Measurements from ENCODE around the gene ARFGAP2.

The ARFGAP2 gene

DNA sequence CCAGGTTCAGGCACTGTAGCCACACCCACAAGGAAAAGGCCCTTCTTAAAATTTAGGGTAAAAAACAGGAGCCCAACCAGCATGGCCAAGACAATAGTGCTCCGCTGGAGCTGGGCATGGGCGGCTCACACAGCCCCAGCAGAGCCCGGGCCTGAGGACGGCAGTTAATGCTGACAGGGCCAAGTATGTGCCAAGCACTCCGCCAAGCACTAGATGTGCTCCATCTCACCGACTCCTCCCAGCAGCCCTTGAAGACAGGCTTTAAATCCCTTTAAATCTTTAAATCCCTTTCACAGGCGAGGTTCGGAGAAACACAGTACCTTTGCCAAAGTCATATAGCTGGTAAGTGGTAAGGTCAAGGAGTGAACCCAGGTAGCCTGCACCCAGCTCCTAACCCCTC is 4.8 kb downstream of the ARFGAP2 start:
- DNase-seq: no peak

DNA sequence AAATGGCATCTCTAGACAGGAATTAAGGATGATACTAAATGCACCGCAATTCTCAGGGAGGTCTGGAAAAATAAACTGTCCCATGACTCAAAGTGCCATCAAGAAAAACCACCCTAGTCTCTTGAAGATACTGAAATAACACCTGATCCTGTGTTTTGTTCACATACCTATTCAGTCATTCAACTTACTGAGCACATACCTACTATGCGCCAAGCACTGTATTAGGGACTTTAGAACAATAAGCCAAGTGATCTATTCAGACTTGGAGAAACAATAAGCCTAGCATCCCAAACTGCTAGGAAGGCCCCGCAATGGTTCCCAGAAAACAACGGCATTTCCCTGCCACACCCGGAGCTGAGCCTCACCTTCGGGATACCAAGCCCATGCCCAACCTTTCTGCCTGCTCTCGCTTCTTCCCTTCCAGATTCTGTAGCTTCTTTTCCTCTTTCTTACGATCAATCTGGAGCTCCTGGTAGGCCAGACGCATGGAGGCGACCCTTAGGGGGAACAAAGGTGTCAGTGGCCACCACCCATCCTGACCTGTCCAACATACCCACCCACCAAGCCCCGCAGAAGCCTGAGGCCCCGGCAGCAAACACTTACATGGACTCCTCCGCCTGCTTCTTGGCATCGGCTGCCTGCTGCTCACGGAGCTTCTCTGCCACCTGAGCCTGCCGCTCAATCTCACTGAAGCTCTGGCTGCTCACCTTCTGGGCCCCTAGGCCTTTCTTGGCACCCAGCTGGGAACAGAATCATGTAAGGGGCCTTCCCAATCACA is 5.4 kb downstream of the ARFGAP2 start:
- DNase-seq: no peak

DNA sequence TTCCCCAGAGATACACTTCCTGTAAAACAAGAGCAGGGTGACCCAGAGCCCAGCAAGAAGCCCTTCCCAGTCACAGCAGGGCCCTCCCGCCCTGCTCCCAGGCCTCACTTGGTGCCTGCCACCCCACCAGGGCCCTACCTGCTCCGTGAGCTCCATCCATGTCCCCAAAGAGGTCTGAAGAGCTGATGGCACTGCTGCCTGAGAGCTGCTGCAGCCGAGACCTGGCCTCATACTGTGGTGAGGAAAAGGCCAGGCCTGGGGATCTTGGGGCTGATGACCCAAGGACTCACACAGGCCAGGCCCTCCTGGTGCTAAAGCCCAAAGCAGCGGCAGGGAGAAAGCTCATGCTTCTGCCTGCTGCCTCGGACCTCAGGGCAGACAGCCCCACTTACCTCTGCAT is 10.3 kb downstream of the ARFGAP2 start:
- no peak for DNase-seq

GRCh38 chr11:47165253-47165840 is 11.3 kb downstream of the ARFGAP2 start:
- peak in 3 of 56 donors; percentile 17 to 32 (median 26) for DNase-seq

- DNase-seq: no peak
Observed at GRCh38 chr11:47164321-47164720, 12.4 kb downstream of the ARFGAP2 start.

DNA sequence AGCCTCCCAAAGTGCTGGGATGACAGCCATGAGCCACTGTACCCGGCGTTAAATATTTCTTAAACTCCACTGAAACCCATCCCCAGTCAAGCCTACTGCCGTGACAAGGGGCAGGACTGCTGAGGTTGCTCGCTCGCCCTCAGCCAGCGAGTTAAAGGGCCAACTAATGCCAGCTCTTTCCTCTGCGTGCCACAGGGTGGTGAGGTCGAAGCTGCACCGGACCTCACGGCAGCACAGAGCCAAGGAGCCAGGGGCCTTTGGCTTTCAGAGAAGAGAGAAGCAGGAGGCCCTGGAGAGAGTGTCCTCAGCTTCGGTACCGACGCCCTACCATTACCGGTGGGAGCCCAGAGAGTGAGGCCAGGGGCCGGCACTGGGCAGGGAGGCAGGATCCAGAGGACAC is 12.8 kb downstream of the ARFGAP2 start:
- DNase-seq: no peak

DNA sequence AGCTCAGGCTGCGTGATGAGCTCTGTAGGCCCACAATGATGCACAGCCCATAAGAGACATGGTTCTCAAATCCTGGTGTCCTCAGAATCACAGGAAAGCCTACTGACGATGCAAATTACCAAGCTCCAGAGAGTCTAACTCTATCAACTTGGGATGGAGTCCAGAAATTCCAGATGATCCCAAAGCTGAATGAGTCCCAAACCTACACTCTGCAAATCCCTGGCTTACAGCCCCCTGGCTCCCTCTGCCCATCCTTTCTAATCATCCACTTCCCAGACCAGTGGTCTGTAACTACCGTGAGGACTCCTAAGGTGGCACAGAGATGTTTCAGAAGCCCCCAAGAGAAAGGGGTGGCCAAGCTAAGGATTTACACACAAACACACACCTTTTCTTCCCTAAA is 13.5 kb downstream of the ARFGAP2 start:
- DNase-seq: no peak

- DNase-seq: no peak
Observed at GRCh38 chr11:47162426-47162825, 14.3 kb downstream of the ARFGAP2 start.

DNA sequence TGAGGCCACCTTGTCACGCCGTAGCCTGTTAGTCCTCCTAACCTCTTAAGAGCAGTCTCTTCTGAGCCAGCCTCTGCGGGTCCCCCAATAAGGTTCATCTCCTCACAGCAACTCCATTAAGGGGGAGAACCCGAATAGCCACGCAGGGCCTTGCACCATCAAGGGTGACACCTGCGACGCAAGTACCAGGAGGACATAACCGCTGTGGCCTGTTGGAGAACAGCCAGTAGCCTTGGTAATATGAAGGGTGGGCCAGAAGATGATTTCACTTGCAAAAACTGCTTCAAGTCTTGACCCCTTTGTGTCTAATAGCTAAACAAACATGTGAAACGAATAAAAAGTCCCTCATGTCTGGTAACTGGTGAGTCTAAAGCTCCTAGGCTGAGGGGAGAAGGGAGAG is 14.8 kb downstream of the ARFGAP2 start:
- no peak for DNase-seq

DNA sequence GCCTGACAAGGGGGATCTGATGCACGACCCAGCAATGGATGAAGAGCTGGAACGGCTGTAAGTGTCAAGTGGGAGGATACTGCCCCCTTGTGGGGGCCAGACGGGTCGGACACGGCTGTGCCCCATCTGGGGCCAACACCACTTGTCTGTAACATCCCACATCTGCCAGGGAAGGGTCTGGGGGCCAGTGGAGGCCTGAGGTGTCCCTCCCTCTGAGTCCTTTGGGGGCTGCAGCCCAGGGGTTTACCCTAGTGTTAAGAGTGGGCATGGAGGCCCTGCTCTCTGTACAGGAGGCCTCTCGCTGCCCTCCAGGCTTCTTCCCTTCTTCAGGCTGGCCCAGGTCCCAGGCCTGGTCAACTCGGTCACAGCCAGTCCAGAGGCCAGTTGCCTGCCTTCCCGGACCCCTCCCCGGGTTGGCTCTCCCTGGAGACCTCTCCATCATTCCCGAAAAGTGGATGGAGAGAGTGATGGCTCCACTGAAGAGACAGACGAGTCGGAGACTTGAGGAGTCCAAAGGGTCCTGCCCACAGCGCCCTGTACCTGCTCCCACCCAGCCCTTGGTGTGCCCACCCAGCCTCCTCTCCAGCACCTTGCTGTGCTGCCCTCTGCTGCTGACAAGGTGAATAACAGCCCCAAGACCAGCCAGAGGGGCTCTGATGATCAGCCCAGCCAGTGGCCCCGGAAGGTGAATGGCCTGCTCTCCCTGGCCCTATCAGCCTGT is 15.4 kb downstream of the ARFGAP2 start:
- DNase-seq: peak in 48 of 56 donors; percentile 8 to 76 (median 42)

- DNase-seq: no peak
Observed at GRCh38 chr11:47160753-47161133, 15.9 kb downstream of the ARFGAP2 start.

DNA sequence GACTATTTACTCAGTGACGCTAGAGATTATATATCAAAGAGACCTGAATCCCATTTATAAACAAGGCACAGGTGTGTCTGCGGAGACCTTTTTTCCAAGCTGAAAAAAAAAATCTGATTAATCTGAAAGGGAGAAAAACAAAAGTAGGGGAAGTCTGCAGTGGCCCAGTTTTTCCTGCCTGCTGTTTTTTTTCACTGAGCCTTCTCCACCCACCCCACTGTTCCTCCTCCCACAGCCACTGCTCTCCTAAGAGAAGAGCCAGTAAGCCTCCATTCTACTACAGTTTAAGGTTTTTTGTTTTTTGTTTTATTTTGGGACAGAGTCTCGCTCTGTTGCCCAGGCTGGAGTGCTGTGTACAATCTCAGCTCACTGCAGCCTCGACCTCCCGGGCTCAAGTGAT is 18.4 kb downstream of the ARFGAP2 start:
- peak in 6 of 56 donors; percentile 12 to 34 (median 28) for DNase-seq

GRCh38 chr11:47157805-47158204 is 18.9 kb downstream of the ARFGAP2 start:
- DNase-seq: no peak

- no peak for DNase-seq
Observed at GRCh38 chr11:47156951-47157350, 19.7 kb downstream of the ARFGAP2 start.

- DNase-seq: no peak
Observed at GRCh38 chr11:47156333-47156732, 20.3 kb downstream of the ARFGAP2 start.

GRCh38 chr11:47155879-47156278 is 20.8 kb downstream of the ARFGAP2 start:
- no peak for DNase-seq

DNA sequence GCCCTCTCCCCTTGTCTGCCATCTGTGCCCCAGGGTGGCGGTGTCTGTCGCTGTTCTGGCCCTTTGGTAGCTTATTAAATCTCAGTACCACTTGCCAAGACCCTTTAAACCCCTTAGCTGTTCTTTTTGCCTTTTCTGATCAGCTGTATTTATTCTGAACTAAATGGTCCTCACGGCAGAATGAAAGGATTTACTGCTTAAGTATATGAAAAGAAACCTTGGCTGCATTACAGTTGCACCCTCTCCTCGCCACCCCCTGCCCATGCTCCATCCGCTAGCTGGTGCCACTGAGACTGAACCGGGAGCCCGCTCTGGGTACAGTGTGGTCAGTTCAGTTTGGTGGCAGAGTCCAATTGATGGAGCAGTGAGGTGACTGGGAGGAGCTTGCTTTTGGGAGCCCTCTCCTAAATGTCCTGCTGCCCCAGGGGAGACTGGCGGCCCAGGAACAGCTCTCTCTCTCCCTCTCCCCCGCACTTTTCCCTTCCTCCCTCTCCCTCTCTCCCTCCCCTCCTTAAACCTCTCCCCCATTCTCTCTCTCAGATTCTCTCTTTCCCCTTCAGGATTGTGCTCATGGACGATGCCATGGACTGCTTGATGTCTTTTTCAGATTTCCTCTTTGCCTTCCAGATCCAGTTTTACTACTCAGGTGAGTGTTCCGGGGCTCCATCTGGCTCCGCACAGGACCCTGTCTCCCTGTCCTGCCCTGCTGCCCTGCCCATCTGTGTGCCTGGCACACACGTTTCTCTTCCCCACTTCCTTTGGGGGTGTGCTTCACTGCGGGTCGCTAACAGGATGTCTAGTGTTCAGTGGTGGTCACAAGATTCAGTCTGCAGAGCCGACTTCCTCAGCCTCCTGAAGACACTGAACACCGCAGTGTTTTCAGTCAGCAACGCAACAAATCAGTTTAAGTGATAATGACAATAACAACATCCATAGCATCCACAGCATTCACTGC is 21.8 kb downstream of the ARFGAP2 start:
- peak in 2 of 56 donors; percentile 14 to 39 for DNase-seq

GRCh38 chr11:47152953-47153950 is 23.4 kb downstream of the ARFGAP2 start:
- DNase-seq: peak in 53 of 56 donors; percentile 25 to 91 (median 75)

DNA sequence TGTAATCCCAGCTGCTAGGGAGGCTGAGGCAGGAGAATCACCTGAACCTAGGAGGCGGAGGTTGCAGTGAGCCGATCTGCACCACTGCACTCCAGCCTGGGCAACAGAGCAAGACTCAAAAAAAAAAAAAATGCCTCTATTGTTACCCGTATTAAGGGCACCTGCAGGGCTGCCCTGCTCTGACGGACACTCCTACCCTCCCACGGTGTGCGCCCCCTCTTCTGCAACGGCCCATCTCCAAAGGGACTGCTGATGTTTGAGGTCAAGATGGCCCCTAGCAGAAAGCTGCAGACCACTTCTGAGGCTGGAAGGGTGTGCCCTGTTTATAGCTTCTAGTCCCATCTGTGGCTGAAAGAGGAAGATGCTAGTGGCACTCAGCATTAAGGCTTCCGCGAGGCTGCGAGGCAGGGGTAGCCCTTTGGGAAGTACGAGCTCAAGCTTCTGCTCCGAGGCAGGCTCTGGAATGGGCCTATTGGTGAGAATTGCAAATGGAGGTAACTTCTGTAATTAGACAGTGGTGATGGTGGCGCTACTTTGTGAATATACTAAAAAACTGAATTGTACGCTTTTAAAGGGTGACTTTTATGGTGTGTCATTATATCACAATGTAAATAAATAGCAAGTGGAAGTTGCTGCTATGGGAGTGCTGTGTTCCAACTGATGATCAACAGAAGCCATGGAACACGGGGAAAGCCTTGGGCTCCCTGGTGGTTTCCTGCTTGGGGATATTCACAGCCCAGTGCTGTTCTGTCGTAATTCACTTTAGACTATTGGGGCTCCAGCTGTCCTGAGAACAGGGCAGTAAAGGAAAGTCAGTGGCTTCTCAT is 24.3 kb downstream of the ARFGAP2 start:
- no peak for DNase-seq

Measured in nucleus accumbens (tissue), 56 donors.